Erythroblast (primary cell): Measurements from ENCODE around the gene PLB1.

Source experiments
- GATA1 ChIP-seq: IDR thresholded peaks from 2 replicates; pipeline ENCODE4 v1.6.1; 2011; ENCODE audit warnings: low read depth, mild to moderate bottlenecking, control low read depth, low read length, moderate library complexity
- POLR2A ChIP-seq: IDR thresholded peaks from 2 replicates; pipeline ENCODE4 v1.6.1; 2011; ENCODE audit warnings: mild to moderate bottlenecking, low read length

DNA sequence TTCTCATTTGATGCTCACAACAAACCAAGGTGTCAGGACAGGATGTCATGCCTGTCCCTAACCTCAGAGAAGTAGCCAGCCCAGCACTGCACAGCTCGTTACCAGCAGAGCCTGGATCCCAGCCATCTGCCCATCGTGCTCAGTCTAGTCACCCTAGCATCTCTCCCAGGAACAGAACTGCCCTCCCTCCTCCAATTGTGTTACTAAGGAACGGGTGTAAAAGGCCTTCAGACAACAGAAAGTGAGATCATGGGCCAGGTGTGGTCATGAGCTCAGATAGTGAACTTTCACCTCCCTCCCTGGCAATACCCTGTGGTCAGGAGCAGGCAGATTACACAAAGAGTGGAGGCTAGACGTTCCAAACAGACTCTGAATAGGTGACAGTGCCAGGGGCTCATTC is 144.0 kb downstream of the PLB1 start:
- TF ChIP-seq POLR2A: no peak
- no peak for TF ChIP-seq GATA1
